ENCODE measurements around the gene GATA6. TPM values are rescaled to one million over a fixed set of nuclear protein-coding genes. Genes with fewer than 3 reads are reported as not detected.

Gene GATA6
- total and polyA plus RNA-seq, 2 of the 13 experiments (the other 11 are each of a cell fraction or from before 2014, with no cell fraction given) = 0.84 to 3.2 TPM

- peak in 1 of 2 experiments; percentile 54; a peak in 1 of 4 replicates for TF ChIP-seq EP300 (IDR thresholded peaks at IDR 0.05; ENCODE audit: low read depth in 2 of 2, low read length in 2 of 2)
- no peak; the same call in 1 of the 2 replicates for TF ChIP-seq EP300 (CRISPR knock-in tag; IDR thresholded peaks at IDR 0.05; ENCODE audit: borderline replicate concordance)
- no peak for TF ChIP-seq ARHGAP35 (CRISPR knock-in tag; IDR thresholded peaks at IDR 0.05; ENCODE audit: borderline replicate concordance)
- no peak for TF ChIP-seq FUBP1 (CRISPR knock-in tag; IDR thresholded peaks at IDR 0.05; ENCODE audit: borderline replicate concordance)
- TF ChIP-seq WIZ (CRISPR knock-in tag; IDR thresholded peaks at IDR 0.05) = peak; percentile 82
- TF ChIP-seq ZBTB4 (CRISPR knock-in tag; IDR thresholded peaks at IDR 0.05; ENCODE audit: borderline replicate concordance) = no peak
- TF ChIP-seq ZNF142 (CRISPR knock-in tag; IDR thresholded peaks at IDR 0.05) = no peak
- no peak for TF ChIP-seq CENPX (CRISPR knock-in tag; IDR thresholded peaks at IDR 0.05)
- no peak for TF ChIP-seq ETS1 (CRISPR knock-in tag; IDR thresholded peaks at IDR 0.05)
- TF ChIP-seq TCF7L2 (IDR thresholded peaks at IDR 0.05; ENCODE audit: low read depth, low read length) = no peak
- TF ChIP-seq KLF15 (CRISPR knock-in tag; IDR thresholded peaks at IDR 0.05; ENCODE audit: borderline replicate concordance) = no peak
- TF ChIP-seq ZNF75D (CRISPR knock-in tag; IDR thresholded peaks at IDR 0.05; ENCODE audit: borderline replicate concordance) = no peak
- no peak for TF ChIP-seq MXD4 (CRISPR knock-in tag; IDR thresholded peaks at IDR 0.05)
- no peak for TF ChIP-seq SMC3 (IDR thresholded peaks at IDR 0.05; ENCODE audit: low read length)
- no peak for TF ChIP-seq ZFP41 (CRISPR knock-in tag; IDR thresholded peaks at IDR 0.05; ENCODE audit: borderline replicate concordance)
- TF ChIP-seq ZBTB20 (CRISPR knock-in tag; IDR thresholded peaks at IDR 0.05; ENCODE audit: borderline replicate concordance, low read depth) = peak; percentile 49; the same call in 1 of the 2 replicates
- TF ChIP-seq MEF2D (CRISPR knock-in tag; IDR thresholded peaks at IDR 0.05) = no peak
- peak; percentile 82 for TF ChIP-seq SALL1 (CRISPR knock-in tag; IDR thresholded peaks at IDR 0.05)
Observed at GRCh38 chr18:22194151-22194598, 24.8 kb downstream of the GATA6 start (continued).
